ENCODE results near the gene MAP1S. TPM values are rescaled to one million over a fixed set of nuclear protein-coding genes. Genes with fewer than 3 reads are reported as not detected.

MAP1S gene
- total and polyA plus RNA-seq, 2 of the 8 experiments (the other 6 are each of a cell fraction or from before 2014, with no cell fraction given) = 66.7 to 115 TPM

GRCh38 chr19:17778251-17778967 lies 59.1 kb downstream of the MAP1S start (continued):
- TF ChIP-seq CEBPB (IDR thresholded peaks at IDR 0.05; ENCODE audit: low read depth, low read length) (no peak), BRCA1 (IDR thresholded peaks at IDR 0.05; ENCODE audit: low read depth, low read length) (no peak), EGR1 (IDR thresholded peaks at IDR 0.05; ENCODE audit: borderline replicate concordance, low read depth, low read length) (no peak), KDM4A (IDR thresholded peaks at IDR 0.05; ENCODE audit: low read depth, low read length, severe bottlenecking) (peak; percentile 7), TAF7 (optimal IDR thresholded peaks at IDR 0.05; ENCODE audit: borderline replicate concordance, low read depth, low read length) (no peak), TEAD4 (IDR thresholded peaks at IDR 0.05; ENCODE audit: low read depth, low read length) (no peak; the same call in 1 of the 2 replicates), SP1 (IDR thresholded peaks at IDR 0.05; ENCODE audit: low read depth, low read length) (peak; percentile 45; the same call in 1 of the 2 replicates), E2F6 (IDR thresholded peaks at IDR 0.05) (peak; percentile 44), CHD2 (IDR thresholded peaks at IDR 0.05; ENCODE audit: low read length) (no peak), ATF2 (IDR thresholded peaks at IDR 0.05; ENCODE audit: low read length) (no peak), NRF1 (IDR thresholded peaks at IDR 0.05; ENCODE audit: low read depth, low read length) (no peak), CBX8 (IDR thresholded peaks at IDR 0.05; ENCODE audit: borderline replicate concordance, low read depth, low read length) (no peak), HDAC2 (IDR thresholded peaks at IDR 0.05; ENCODE audit: borderline replicate concordance in 1 of 2, low read depth in 2 of 2, low read length in 2 of 2) (no peak), TAF1 (IDR thresholded peaks at IDR 0.05; ENCODE audit: low read depth, low read length) (no peak), GTF2F1 (IDR thresholded peaks at IDR 0.05; ENCODE audit: borderline replicate concordance, low read depth, low read length) (no peak), RAD21 (IDR thresholded peaks at IDR 0.05 in 1 of 2, conservative IDR thresholded peaks at IDR 0.05 in 1 of 2; ENCODE audit: low read depth in 2 of 2, low read length in 2 of 2) (no peak), TBP (IDR thresholded peaks at IDR 0.05; ENCODE audit: low read depth, low read length) (no peak), RBBP5 (IDR thresholded peaks at IDR 0.05; ENCODE audit: borderline replicate concordance, low read depth, low read length) (no peak), SIN3A (conservative IDR thresholded peaks at IDR 0.05 in 1 of 2, IDR thresholded peaks at IDR 0.05 in 1 of 2; ENCODE audit: low read depth in 1 of 2, low read length in 2 of 2) (0 out of 4 replicates have a peak, but pooled peaks of 1 of the 2 experiments have one; percentile 28), JUND (IDR thresholded peaks at IDR 0.05; ENCODE audit: low read length) (no peak), SP4 (IDR thresholded peaks at IDR 0.05; ENCODE audit: low read length) (peak; percentile 6; the same call in 1 of the 2 replicates), JUN (IDR thresholded peaks at IDR 0.05; ENCODE audit: low read depth, low read length) (no peak)
